ENCODE measurements around the gene SLC6A6.
A peak's percentile ranks its signal among the peaks of the same experiment; 100 is the strongest.

SLC6A6 gene

GRCh38 chr3:14379843-14380242 is 22.6 kb upstream of the SLC6A6 start:
- H3K27me3 ChIP-seq (ENCODE audit: insufficient read depth, insufficient read length) = no peaks in the 10 kb centered on the region
- peaks cover 11% of the 10 kb centered on the region for H3K4me1 ChIP-seq (ENCODE audit: insufficient read depth, insufficient read length)
- no peak for TF ChIP-seq YY1 (IDR thresholded peaks at IDR 0.05; ENCODE audit: insufficient read depth, insufficient read length)
- TF ChIP-seq SUZ12 (IDR thresholded peaks at IDR 0.05; ENCODE audit: extremely low read depth, insufficient read depth, insufficient read length) = no peak
- no peak for TF ChIP-seq ZNF274 (IDR thresholded peaks at IDR 0.05; ENCODE audit: low read depth, low read length)
- H3K36me3 ChIP-seq (ENCODE audit: insufficient read depth, insufficient read length, low read length) = no peaks in the 10 kb centered on the region
- no peaks in the 10 kb centered on the region for H3K9me3 ChIP-seq (ENCODE audit: insufficient read depth, low read length)
- no peak for DNase-seq (ENCODE audit: low read depth, low spot score)
- no peak overlapping the region for H3K4me3 ChIP-seq (ENCODE audit: insufficient read length, low read depth)
- no peak overlapping the region for H3K9ac ChIP-seq (ENCODE audit: insufficient read length, low read depth)

DNA sequence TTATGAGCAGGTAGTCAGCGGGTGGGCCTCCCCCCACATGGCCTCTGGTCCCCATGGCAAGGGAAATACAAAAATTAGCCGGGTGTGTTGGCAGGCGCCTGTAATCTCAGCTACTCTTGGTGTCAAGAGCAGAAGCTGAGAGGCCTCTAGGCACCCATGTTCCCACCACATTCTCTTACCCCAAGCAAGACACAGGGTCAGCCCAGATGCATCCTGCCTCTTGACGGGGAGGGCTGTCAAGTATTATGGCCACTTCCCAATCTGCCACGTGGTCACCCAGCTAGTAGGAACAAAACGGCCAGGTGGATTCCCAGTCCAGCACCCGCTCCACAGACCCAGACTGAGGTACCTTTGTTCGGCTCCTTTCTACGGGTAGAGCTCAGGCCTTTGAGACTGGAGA is 16.2 kb upstream of the SLC6A6 start:
- no peak overlapping the region for H3K9ac ChIP-seq (ENCODE audit: insufficient read length, low read depth)
- DNase-seq (ENCODE audit: low read depth, low spot score) = no peak
- peaks cover 7% of the 10 kb centered on the region for H3K4me1 ChIP-seq (ENCODE audit: insufficient read depth, insufficient read length)
- no peak overlapping the region for H3K4me3 ChIP-seq (ENCODE audit: insufficient read length, low read depth)
- H3K9me3 ChIP-seq (ENCODE audit: insufficient read depth, low read length) = no peaks in the 10 kb centered on the region
- no peaks in the 10 kb centered on the region for H3K36me3 ChIP-seq (ENCODE audit: insufficient read depth, insufficient read length, low read length)
- TF ChIP-seq YY1 (IDR thresholded peaks at IDR 0.05; ENCODE audit: insufficient read depth, insufficient read length) (no peak), ZNF274 (IDR thresholded peaks at IDR 0.05; ENCODE audit: low read depth, low read length) (no peak), SUZ12 (IDR thresholded peaks at IDR 0.05; ENCODE audit: extremely low read depth, insufficient read depth, insufficient read length) (no peak)
- no peaks in the 10 kb centered on the region for H3K27me3 ChIP-seq (ENCODE audit: insufficient read depth, insufficient read length)

DNA sequence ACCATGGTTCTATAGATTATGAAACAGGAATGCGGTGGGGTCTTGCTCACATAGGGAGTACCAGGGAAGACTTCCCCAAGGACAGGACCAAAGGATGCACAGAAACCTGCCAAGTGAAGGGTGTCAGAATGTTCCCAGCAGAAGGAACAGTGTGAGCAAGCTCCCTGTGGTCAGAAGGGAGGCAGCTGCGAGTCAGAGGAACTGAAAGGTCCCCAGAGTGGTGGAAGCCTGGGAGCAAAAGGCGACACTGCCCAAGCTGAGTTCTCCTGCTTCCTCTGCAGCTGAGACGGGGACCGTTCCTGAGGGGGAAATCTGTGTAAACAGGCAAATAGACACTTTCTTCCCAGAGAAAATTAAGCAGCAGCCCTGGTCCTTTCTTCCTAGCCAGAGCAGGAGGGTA is 14.2 kb upstream of the SLC6A6 start:
- H3K27me3 ChIP-seq (ENCODE audit: insufficient read depth, insufficient read length) = no peaks in the 10 kb centered on the region
- TF ChIP-seq ZNF274 (IDR thresholded peaks at IDR 0.05; ENCODE audit: low read depth, low read length) = no peak
- TF ChIP-seq SUZ12 (IDR thresholded peaks at IDR 0.05; ENCODE audit: extremely low read depth, insufficient read depth, insufficient read length) = no peak
- TF ChIP-seq YY1 (IDR thresholded peaks at IDR 0.05; ENCODE audit: insufficient read depth, insufficient read length) = no peak
- peaks cover 12% of the 10 kb centered on the region for H3K4me1 ChIP-seq (ENCODE audit: insufficient read depth, insufficient read length)
- peak overlapping the region; percentile 38 for H3K9ac ChIP-seq (ENCODE audit: insufficient read length, low read depth)
- H3K9me3 ChIP-seq (ENCODE audit: insufficient read depth, low read length) = no peaks in the 10 kb centered on the region
- H3K4me3 ChIP-seq (ENCODE audit: insufficient read length, low read depth) = no peak overlapping the region
- DNase-seq (ENCODE audit: low read depth, low spot score) = no peak
- no peaks in the 10 kb centered on the region for H3K36me3 ChIP-seq (ENCODE audit: insufficient read depth, insufficient read length, low read length)

DNA sequence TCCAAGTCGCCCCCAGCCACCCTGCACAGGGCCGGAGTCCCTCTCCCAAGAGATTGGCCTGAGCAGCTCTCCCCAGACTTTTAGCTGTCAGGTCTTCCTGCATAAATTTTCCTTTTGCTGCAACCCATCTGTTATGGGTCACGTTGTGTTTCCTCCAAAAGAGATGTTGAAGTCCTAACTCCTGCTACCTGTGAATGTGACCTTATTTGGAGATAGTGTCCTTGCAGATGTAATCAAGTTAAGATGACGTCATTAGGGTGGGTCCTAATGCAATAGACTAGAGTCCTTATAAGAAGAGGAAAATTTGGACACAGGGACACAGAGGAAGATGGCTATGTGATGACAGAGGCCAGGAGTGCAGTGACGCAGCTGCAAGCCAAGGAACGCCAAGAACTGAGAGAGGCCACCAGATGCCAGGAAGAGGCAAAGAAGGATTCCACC is 13.2 kb upstream of the SLC6A6 start:
- Histone ChIP-seq H3K4me3 (ENCODE audit: insufficient read length, low read depth) (no peak overlapping the region), H3K9ac (ENCODE audit: insufficient read length, low read depth) (no peak overlapping the region), H3K36me3 (ENCODE audit: insufficient read depth, insufficient read length, low read length) (no peaks in the 10 kb centered on the region), H3K4me1 (ENCODE audit: insufficient read depth, insufficient read length) (peaks cover 16% of the 10 kb centered on the region), H3K27me3 (ENCODE audit: insufficient read depth, insufficient read length) (no peaks in the 10 kb centered on the region), H3K9me3 (ENCODE audit: insufficient read depth, low read length) (no peaks in the 10 kb centered on the region)
- no peak for TF ChIP-seq YY1 (IDR thresholded peaks at IDR 0.05; ENCODE audit: insufficient read depth, insufficient read length)
- DNase-seq (ENCODE audit: low read depth, low spot score) = no peak

DNA sequence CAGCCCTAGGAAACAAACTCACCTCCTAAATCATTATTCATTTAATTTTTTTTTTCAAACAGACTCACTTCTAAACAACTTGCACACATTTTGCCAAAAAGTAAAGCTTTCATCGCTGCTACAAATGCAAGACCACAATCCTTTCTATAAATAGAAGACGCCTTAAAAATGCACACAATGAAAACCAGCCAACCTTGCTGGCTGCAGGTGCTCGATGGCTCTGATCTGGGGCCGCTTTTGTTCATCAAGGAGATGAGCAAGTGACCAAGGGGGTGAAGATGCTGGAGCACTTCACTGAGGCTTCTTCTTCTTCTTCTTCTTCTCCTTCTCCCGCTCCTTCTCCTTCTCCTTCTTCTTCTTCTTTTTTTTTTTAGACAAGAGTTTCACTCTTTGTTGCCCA is 12.7 kb upstream of the SLC6A6 start:
- Histone ChIP-seq H3K9ac (ENCODE audit: insufficient read length, low read depth) (no peak overlapping the region), H3K4me1 (ENCODE audit: insufficient read depth, insufficient read length) (peaks cover 14% of the 10 kb centered on the region), H3K27me3 (ENCODE audit: insufficient read depth, insufficient read length) (no peaks in the 10 kb centered on the region), H3K36me3 (ENCODE audit: insufficient read depth, insufficient read length, low read length) (no peaks in the 10 kb centered on the region), H3K4me3 (ENCODE audit: insufficient read length, low read depth) (no peak overlapping the region), H3K9me3 (ENCODE audit: insufficient read depth, low read length) (no peaks in the 10 kb centered on the region)
- TF ChIP-seq ZNF274 (IDR thresholded peaks at IDR 0.05; ENCODE audit: low read depth, low read length) (no peak), SUZ12 (IDR thresholded peaks at IDR 0.05; ENCODE audit: extremely low read depth, insufficient read depth, insufficient read length) (no peak), YY1 (IDR thresholded peaks at IDR 0.05; ENCODE audit: insufficient read depth, insufficient read length) (no peak)
- no peak for DNase-seq (ENCODE audit: low read depth, low spot score)

- Histone ChIP-seq H3K9me3 (ENCODE audit: insufficient read depth, low read length) (no peaks in the 10 kb centered on the region), H3K36me3 (ENCODE audit: insufficient read depth, insufficient read length, low read length) (no peaks in the 10 kb centered on the region), H3K4me3 (ENCODE audit: insufficient read length, low read depth) (no peak overlapping the region), H3K27me3 (ENCODE audit: insufficient read depth, insufficient read length) (no peaks in the 10 kb centered on the region), H3K4me1 (ENCODE audit: insufficient read depth, insufficient read length) (peaks cover 17% of the 10 kb centered on the region), H3K9ac (ENCODE audit: insufficient read length, low read depth) (no peak overlapping the region)
- DNase-seq (ENCODE audit: low read depth, low spot score) = no peak
- TF ChIP-seq YY1 (IDR thresholded peaks at IDR 0.05; ENCODE audit: insufficient read depth, insufficient read length) (no peak), ZNF274 (IDR thresholded peaks at IDR 0.05; ENCODE audit: low read depth, low read length) (no peak), SUZ12 (IDR thresholded peaks at IDR 0.05; ENCODE audit: extremely low read depth, insufficient read depth, insufficient read length) (no peak)
Measured at GRCh38 chr3:14391033-14391432, 11.4 kb upstream of the SLC6A6 start.

DNA sequence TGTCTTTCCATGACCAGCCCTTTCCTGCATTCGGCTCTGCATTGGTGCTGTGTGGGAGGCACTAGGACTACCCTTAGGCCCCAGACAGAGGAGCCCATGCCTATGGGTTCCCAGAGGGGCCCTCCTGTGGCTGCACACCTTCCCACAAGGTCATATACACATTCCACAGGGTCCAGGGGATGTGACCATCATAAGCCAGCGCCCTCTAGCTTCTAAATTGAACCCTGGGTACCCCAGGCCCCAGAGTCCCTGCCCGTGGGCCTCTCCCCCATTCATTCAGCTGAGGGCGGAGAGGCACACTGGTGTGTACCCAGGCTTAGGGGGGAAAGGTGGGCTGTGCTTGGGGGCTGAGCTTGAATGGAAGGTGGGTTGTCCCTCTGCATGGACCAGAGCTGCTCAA is 10.2 kb upstream of the SLC6A6 start:
- TF ChIP-seq SUZ12 (IDR thresholded peaks at IDR 0.05; ENCODE audit: extremely low read depth, insufficient read depth, insufficient read length) (no peak), YY1 (IDR thresholded peaks at IDR 0.05; ENCODE audit: insufficient read depth, insufficient read length) (no peak), ZNF274 (IDR thresholded peaks at IDR 0.05; ENCODE audit: low read depth, low read length) (no peak)
- H3K9me3 ChIP-seq (ENCODE audit: insufficient read depth, low read length) = no peaks in the 10 kb centered on the region
- no peak overlapping the region for H3K4me3 ChIP-seq (ENCODE audit: insufficient read length, low read depth)
- no peaks in the 10 kb centered on the region for H3K27me3 ChIP-seq (ENCODE audit: insufficient read depth, insufficient read length)
- H3K4me1 ChIP-seq (ENCODE audit: insufficient read depth, insufficient read length) = peaks cover 22% of the 10 kb centered on the region
- H3K36me3 ChIP-seq (ENCODE audit: insufficient read depth, insufficient read length, low read length) = no peaks in the 10 kb centered on the region
- no peak for DNase-seq (ENCODE audit: low read depth, low spot score)
- H3K9ac ChIP-seq (ENCODE audit: insufficient read length, low read depth) = no peak overlapping the region
